PC-3 (cell line): ENCODE measurements around the gene HNRNPA3. TPM values are rescaled to one million over a fixed set of nuclear protein-coding genes. Genes with fewer than 3 reads are reported as not detected.

Experiments
- ATAC-seq: fragments of 200-7000 bp; cut with Tn5 transposase; 2 replicates; pipeline ENCODE4 v1.9.1; 2020; ENCODE audit warnings: mild to moderate bottlenecking, moderate library complexity
- BruUV-seq: library from RNA; stranded (reverse); fragments of 400-500 nt; replicated peaks from 2 replicates; lab custom pipeline; 2021; lab: Mats Ljungman, UMichigan
- CTCF ChIA-PET: fragments of 300-600 bp; sonication (Branson Sonifier 250); formaldehyde crosslinking; loops from one replicate; lab custom pipeline; 2022; ENCODE audit warnings: antibody characterized with exemption; lab: Charles Lee
- POLR2A ChIA-PET: fragments of 300-600 bp; sonication (Branson Sonifier 250); formaldehyde crosslinking; loops from one replicate; lab custom pipeline; 2022; ENCODE audit warnings: antibody characterized with exemption; ENCODE audit not compliant: unreplicated experiment; lab: Charles Lee
- DNase-seq: peaks from one replicate; pipeline ENCODE4 v3.0.0-alpha.2; 2015
- H2AFZ ChIP-seq: fragments of 300-600 bp; sonication (generic); 2 replicates; pipeline ENCODE4 v1.6.0; 2016; ENCODE audit warnings: antibody characterized with exemption, low read length
- H3F3A ChIP-seq: fragments of 300-600 bp; sonication (generic); one replicate; pipeline ENCODE4 v1.6.0; 2017; ENCODE audit warnings: antibody characterized with exemption, low read length, control low read depth, mild to moderate bottlenecking; ENCODE audit not compliant: unreplicated experiment
- H3K27ac ChIP-seq: fragments of 300-600 bp; sonication (generic); 2 replicates; pipeline ENCODE4 v1.5.1; 2016; ENCODE audit warnings: mild to moderate bottlenecking, low read length
- H3K27me3 ChIP-seq: fragments of 300-600 bp; sonication (generic); 2 replicates; pipeline ENCODE4 v1.6.1; 2016; ENCODE audit warnings: low read length, mixed read lengths
- H3K36me3 ChIP-seq: fragments of 300-600 bp; sonication (generic); 2 replicates; pipeline ENCODE4 v1.6.1; 2016; ENCODE audit warnings: low read depth, mixed run types, low read length, mixed read lengths
- H3K4me1 ChIP-seq: fragments of 300-600 bp; sonication (generic); 2 replicates; pipeline ENCODE4 v1.5.1; 2016; ENCODE audit warnings: low read length; ENCODE audit not compliant: insufficient read depth
- H3K4me2 ChIP-seq: fragments of 300-600 bp; sonication (generic); 2 replicates; pipeline ENCODE4 v1.6.0; 2016; ENCODE audit warnings: low read length
- H3K4me3 ChIP-seq: fragments of 300-600 bp; sonication (generic); 2 replicates; pipeline ENCODE4 v1.5.1; 2016; ENCODE audit warnings: mild to moderate bottlenecking, low read length, mixed read lengths
- H3K79me2 ChIP-seq: fragments of 300-600 bp; sonication (generic); 2 replicates; pipeline ENCODE4 v1.6.1; 2017; ENCODE audit warnings: low read length, mixed read lengths
- H3K9ac ChIP-seq: fragments of 300-600 bp; sonication (generic); 2 replicates; pipeline ENCODE4 v1.6.0; 2016; ENCODE audit warnings: mild to moderate bottlenecking, low read length
- H3K9me2 ChIP-seq: fragments of 300-600 bp; sonication (generic); replicated peaks from 2 replicates; pipeline ENCODE4 v1.6.1; 2016; ENCODE audit warnings: mixed run types, low read length, mixed read lengths
- H3K9me3 ChIP-seq: fragments of 300-600 bp; sonication (generic); 2 replicates; pipeline ENCODE4 v1.6.1; 2016; ENCODE audit warnings: low read length, mixed read lengths
- H4K20me1 ChIP-seq: fragments of 300-600 bp; sonication (generic); 2 replicates; pipeline ENCODE4 v1.6.1; 2016; ENCODE audit warnings: low read length, mixed read lengths
- EZH2 ChIP-seq: fragments of 300-600 bp; sonication (generic); IDR thresholded peaks from one replicate; pipeline ENCODE4 v1.6.1; 2017; ENCODE audit warnings: antibody characterized with exemption, mild to moderate bottlenecking, low read length; ENCODE audit not compliant: unreplicated experiment
- EZH2phosphoT487 ChIP-seq: fragments of 300-600 bp; sonication (generic); IDR thresholded peaks from 2 replicates; pipeline ENCODE4 v1.6.1; 2018; ENCODE audit warnings: mild to moderate bottlenecking, antibody characterized with exemption, low read length, borderline replicate concordance
- intact Hi-C: fragments of 100-400 bp; cut with micrococcal nuclease; formaldehyde crosslinking; loops from 2 replicates; pipeline ENCODE4 v1.9.0; 2023
- microRNA-seq: library from miRNA; unstranded; fragments of <30 nt; microRNA quantifications from one replicate; pipeline ENCODE4 v1.1.0, GENCODE V29; 2020; ENCODE audit not compliant: unreplicated experiment
- total RNA-seq: library from RNA; depleted of rRNA; stranded (reverse); fragments of >200 nt; gene quantifications from 2 replicates; pipeline ENCODE4 v1.2.3, GENCODE V29; 2014; rRNA removed
- TF ChIP-seq, protein P1 (sequence below): fragments of 300-600 bp; sonication (generic); conservative IDR thresholded peaks from 2 replicates; pipeline ENCODE4 v1.5.1; 2017; ENCODE audit warnings: antibody characterized with exemption, low read depth, mild to moderate bottlenecking, low read length

The HNRNPA3 gene
- total RNA-seq, 1 experiment from 2014 or later: 50.3 TPM

DNA sequence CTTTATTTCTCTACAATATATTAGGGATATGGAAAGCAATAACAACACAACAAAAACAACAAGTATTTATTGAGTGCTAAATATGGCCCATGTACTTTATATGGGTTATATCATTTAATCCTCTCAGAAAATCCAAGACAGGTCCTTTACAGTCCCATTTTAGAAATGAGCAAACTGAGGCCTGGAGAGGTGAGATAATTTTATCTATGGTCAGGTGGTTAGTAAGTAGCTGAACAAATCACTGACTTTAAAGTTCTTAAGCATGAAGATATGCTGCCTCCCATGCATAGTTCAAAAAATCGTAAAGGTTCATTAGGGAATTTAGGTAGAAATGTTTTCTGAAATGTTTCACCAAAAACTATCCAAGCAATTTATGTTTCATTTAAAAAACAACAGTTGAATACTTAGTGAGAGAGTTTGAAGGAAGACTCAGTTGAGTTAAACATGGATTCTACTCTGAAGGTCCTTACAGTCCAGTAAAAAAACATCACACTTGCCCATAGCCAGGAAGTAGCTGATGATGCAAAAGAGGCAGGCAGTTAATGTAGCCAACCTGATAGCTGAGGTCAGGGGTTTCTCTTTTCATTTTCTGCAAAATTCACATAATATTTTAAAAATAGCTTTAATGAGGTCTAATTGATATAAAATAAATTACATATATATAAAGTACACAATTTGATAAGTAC lies 59.5 kb downstream of the HNRNPA3 start:
- H3F3A ChIP-seq: no peaks in the 10 kb centered on the region
- no peaks in the 10 kb centered on the region for H3K4me1 ChIP-seq
- H3K4me3 ChIP-seq: no peak overlapping the region
- POLR2A ChIA-PET: no interaction called here
- no peaks in the 10 kb centered on the region for H3K36me3 ChIP-seq
- no peaks in the 10 kb centered on the region for H4K20me1 ChIP-seq
- H2AFZ ChIP-seq: no peak overlapping the region
- DNase-seq (no peak), ATAC-seq (no peak)
- no peak for TF ChIP-seq EZH2phosphoT487
- TF ChIP-seq, protein P1, sequence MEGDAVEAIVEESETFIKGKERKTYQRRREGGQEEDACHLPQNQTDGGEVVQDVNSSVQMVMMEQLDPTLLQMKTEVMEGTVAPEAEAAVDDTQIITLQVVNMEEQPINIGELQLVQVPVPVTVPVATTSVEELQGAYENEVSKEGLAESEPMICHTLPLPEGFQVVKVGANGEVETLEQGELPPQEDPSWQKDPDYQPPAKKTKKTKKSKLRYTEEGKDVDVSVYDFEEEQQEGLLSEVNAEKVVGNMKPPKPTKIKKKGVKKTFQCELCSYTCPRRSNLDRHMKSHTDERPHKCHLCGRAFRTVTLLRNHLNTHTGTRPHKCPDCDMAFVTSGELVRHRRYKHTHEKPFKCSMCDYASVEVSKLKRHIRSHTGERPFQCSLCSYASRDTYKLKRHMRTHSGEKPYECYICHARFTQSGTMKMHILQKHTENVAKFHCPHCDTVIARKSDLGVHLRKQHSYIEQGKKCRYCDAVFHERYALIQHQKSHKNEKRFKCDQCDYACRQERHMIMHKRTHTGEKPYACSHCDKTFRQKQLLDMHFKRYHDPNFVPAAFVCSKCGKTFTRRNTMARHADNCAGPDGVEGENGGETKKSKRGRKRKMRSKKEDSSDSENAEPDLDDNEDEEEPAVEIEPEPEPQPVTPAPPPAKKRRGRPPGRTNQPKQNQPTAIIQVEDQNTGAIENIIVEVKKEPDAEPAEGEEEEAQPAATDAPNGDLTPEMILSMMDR: no peak
- TF ChIP-seq EZH2: no peak
- intact Hi-C loops: no loop called here
- H3K9me3 ChIP-seq: no peaks in the 10 kb centered on the region
- no peak overlapping the region for H3K4me2 ChIP-seq
- no peaks in the 10 kb centered on the region for H3K9me2 ChIP-seq
- no peak overlapping the region for H3K9ac ChIP-seq
- CTCF ChIA-PET: no interaction called here
- H3K79me2 ChIP-seq: no peaks in the 10 kb centered on the region
- no peak overlapping the region for H3K27ac ChIP-seq
- H3K27me3 ChIP-seq: no peaks in the 10 kb centered on the region
- no TSS peak for BruUV-seq

DNA sequence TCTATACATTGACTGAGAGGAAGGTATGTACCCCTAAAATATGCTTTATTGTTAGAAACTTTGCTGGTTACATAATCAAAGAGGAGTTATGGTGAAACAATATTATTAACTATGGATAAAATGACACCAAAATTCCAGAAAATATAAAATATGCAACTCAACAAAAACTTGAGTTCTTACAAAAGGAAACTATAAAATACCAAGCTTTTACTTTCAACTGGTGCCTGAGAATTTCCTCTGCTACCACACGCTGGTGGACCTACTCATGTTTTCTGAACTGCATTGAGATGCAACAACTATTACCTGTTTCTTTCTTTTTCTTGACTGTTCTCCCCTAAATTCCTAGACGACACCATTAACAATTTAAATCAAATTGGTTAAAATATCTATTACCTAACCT lies 60.2 kb downstream of the HNRNPA3 start:
- H3K4me3 ChIP-seq: no peak overlapping the region
- ATAC-seq (no peak), DNase-seq (no peak)
- POLR2A ChIA-PET: no interaction called here
- no peak overlapping the region for H2AFZ ChIP-seq
- H3K9me3 ChIP-seq: no peaks in the 10 kb centered on the region
- no peaks in the 10 kb centered on the region for H3K9me2 ChIP-seq
- intact Hi-C loops: no loop called here
- CTCF ChIA-PET: no interaction called here
- BruUV-seq: no TSS peak
- TF ChIP-seq EZH2 (no peak), EZH2phosphoT487 (no peak)
- TF ChIP-seq, protein P1: no peak
- no peaks in the 10 kb centered on the region for H3K27me3 ChIP-seq
- H3K4me2 ChIP-seq: no peak overlapping the region
- no peaks in the 10 kb centered on the region for H3F3A ChIP-seq
- H3K36me3 ChIP-seq: no peaks in the 10 kb centered on the region
- no peak overlapping the region for H3K27ac ChIP-seq
- no peaks in the 10 kb centered on the region for H3K79me2 ChIP-seq
- no peaks in the 10 kb centered on the region for H4K20me1 ChIP-seq
- no peaks in the 10 kb centered on the region for H3K4me1 ChIP-seq
- no peak overlapping the region for H3K9ac ChIP-seq

DNA sequence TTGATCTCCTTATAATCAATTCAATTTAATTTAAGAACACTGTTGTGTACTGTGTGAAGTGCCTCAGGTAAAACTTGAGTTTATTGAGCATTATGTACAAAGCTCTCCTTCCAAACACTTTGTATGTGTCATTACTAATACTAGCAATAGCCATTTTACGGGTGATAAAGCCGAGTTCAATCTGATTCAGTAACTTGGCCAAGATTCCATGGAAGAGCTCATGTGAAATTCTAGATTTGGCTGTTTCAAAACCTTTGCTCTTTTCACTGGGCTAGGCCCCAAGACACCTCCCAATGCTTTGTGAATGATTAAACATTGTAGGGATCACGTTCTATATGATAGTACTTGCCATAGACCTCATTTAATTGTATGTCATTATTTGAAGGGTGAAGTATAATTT lies 60.8 kb downstream of the HNRNPA3 start:
- Histone ChIP-seq H3K9me3 (no peaks in the 10 kb centered on the region), H3K27me3 (no peaks in the 10 kb centered on the region), H3K4me2 (no peak overlapping the region), H3K4me3 (no peak overlapping the region), H3K27ac (no peak overlapping the region), H3K9ac (no peak overlapping the region), H3F3A (no peaks in the 10 kb centered on the region), H3K9me2 (no peaks in the 10 kb centered on the region), H3K4me1 (no peaks in the 10 kb centered on the region), H2AFZ (0 out of 2 replicates have a peak overlapping the region, but pooled peaks have one; percentile 15), H4K20me1 (no peaks in the 10 kb centered on the region), H3K36me3 (no peaks in the 10 kb centered on the region), H3K79me2 (no peaks in the 10 kb centered on the region)
- ChIA-PET POLR2A (no interaction called here), CTCF (no interaction called here)
- TF ChIP-seq EZH2phosphoT487 (no peak), EZH2 (no peak)
- TF ChIP-seq, protein P1: no peak
- ATAC-seq (no peak), DNase-seq (no peak)
- intact Hi-C loops: no loop called here
- no TSS peak for BruUV-seq

Small RNA genes lying within 50 kb of the gene (microRNA-seq; reads per million reads assigned to microRNA genes)
- not detected for gene MIR3128

Other genes with a start within 250 kb of the HNRNPA3 start
- 17.3 and 24.2 TPM in 2 replicates for gene NFE2L2, start 51.9 kb downstream of the HNRNPA3 start, total RNA-seq
- gene AGPS, start 180.0 kb downstream of the HNRNPA3 start, total RNA-seq: 147 and 229 TPM in 2 replicates